Measurements from ENCODE around the gene SMARCD2.

SMARCD2 gene

DNA sequence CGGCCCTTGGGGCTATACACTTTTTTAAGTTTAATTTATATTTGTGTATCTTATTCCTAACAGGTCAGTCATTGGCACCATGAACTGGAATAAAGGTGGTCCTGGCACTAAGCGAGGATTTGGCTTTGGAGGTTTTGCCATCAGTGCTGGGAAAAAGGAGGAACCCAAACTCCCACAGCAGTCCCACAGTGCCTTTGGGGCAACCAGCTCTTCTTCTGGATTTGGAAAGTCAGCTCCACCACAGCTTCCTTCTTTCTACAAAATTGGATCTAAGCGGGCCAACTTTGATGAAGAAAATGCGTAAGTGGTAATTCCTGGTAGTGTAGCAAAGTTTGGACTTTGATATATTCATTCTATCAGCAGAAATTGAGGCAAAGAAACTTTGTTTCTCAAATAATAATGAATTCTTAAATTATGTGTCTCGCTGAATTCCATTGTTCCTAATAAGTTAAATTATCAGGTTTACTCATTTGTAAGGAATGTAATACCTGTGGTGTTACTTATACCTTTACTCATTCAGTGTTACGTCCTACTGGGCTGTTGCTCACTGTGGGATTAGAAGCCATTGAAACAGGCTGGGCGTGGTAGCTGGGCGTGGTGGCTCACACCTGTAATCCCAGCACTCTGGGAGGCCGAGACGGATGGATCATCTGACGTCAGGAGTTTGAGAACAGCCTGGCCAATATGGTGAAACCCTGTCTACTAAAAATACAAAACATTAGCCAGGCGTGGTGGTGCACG is 55.3 kb downstream of the SMARCD2 start:
- no peak for DNase-seq (ENCODE audit: low read depth)
- H3K4me3 ChIP-seq (ENCODE audit: low read depth, low read length) = no peak overlapping the region
- TF ChIP-seq, protein P1, sequence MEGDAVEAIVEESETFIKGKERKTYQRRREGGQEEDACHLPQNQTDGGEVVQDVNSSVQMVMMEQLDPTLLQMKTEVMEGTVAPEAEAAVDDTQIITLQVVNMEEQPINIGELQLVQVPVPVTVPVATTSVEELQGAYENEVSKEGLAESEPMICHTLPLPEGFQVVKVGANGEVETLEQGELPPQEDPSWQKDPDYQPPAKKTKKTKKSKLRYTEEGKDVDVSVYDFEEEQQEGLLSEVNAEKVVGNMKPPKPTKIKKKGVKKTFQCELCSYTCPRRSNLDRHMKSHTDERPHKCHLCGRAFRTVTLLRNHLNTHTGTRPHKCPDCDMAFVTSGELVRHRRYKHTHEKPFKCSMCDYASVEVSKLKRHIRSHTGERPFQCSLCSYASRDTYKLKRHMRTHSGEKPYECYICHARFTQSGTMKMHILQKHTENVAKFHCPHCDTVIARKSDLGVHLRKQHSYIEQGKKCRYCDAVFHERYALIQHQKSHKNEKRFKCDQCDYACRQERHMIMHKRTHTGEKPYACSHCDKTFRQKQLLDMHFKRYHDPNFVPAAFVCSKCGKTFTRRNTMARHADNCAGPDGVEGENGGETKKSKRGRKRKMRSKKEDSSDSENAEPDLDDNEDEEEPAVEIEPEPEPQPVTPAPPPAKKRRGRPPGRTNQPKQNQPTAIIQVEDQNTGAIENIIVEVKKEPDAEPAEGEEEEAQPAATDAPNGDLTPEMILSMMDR (IDR thresholded peaks at IDR 0.05; ENCODE audit: insufficient read depth, low read depth, low read length, missing control alignments) = no peak

GRCh38 chr17:63786117-63786516 is 56.4 kb downstream of the SMARCD2 start:
- TF ChIP-seq, protein P1 (IDR thresholded peaks at IDR 0.05; ENCODE audit: insufficient read depth, low read depth, low read length, missing control alignments) = no peak
- H3K4me3 ChIP-seq (ENCODE audit: low read depth, low read length) = no peak overlapping the region
- no peak for DNase-seq (ENCODE audit: low read depth)

- TF ChIP-seq, protein P1 (IDR thresholded peaks at IDR 0.05; ENCODE audit: insufficient read depth, low read depth, low read length, missing control alignments) = no peak
- H3K4me3 ChIP-seq (ENCODE audit: low read depth, low read length) = no peak overlapping the region
- DNase-seq (ENCODE audit: low read depth) = no peak
Measured at GRCh38 chr17:63785556-63785955, 56.9 kb downstream of the SMARCD2 start.

GRCh38 chr17:63783522-63783921 is 59.0 kb downstream of the SMARCD2 start:
- DNase-seq (ENCODE audit: low read depth) = no peak
- TF ChIP-seq, protein P1 (IDR thresholded peaks at IDR 0.05; ENCODE audit: insufficient read depth, low read depth, low read length, missing control alignments) = no peak
- no peak overlapping the region for H3K4me3 ChIP-seq (ENCODE audit: low read depth, low read length)

Measured in GM12865 (cell line).